Lower leg skin (tissue), 4 donors: Measurements from ENCODE around the gene DPP6. TPM values are rescaled to one million over a fixed set of nuclear protein-coding genes. Genes with fewer than 3 reads are reported as not detected.

Experiments used
- DNase-seq, 2 donors: peaks; one replicate each; pipeline ENCODE4 v3.0.0-alpha.2; 2019; ENCODE audit warnings: low spot score in 2 of 2
- H3K4me3 ChIP-seq: fragments of 200-600 bp; sonication (generic); 2 replicates; pipeline ENCODE4 v1.5.1; 2017; ENCODE audit warnings: mild to moderate bottlenecking, low read depth; ENCODE audit not compliant: poor library complexity, severe bottlenecking
- CTCF ChIP-seq, 3 donors: fragments of 450-650 bp; IDR thresholded peaks; one replicate each; pipeline ENCODE4 v1.5.1; 2016; ENCODE audit warnings: antibody characterized with exemption in 3 of 3, mild to moderate bottlenecking in 3 of 3, moderate library complexity in 2 of 3
- POLR2A ChIP-seq, 2 donors: fragments of 450-650 bp; IDR thresholded peaks; one replicate each; pipeline ENCODE4 v1.6.1; 2016 to 2017; ENCODE audit warnings: antibody characterized with exemption in 2 of 2, mild to moderate bottlenecking in 1 of 2, moderate library complexity in 1 of 2
- WGBS, 2 donors: methylation state at CpG; one replicate each; pipeline ENCODE4 v1.1.5; 2018; 5-methylcytosine and 5-hydroxymethylcytosine counted together
- intact Hi-C: fragments of 100-400 bp; cut with DNase I; formaldehyde crosslinking; loops from one replicate; pipeline ENCODE4 v1.15.0; 2023; ENCODE audit warnings: low total_unique reads
- total RNA-seq, 4 donors: library from RNA; depleted of rRNA; stranded (reverse); fragments of >200 nt; gene quantifications; one replicate each; pipeline ENCODE4 v1.1.0, GENCODE V29; 2016

DPP6 gene
- total RNA-seq, 4 donors from 2014 or later: 1.0 to 4.5 (median 2.9) TPM

- WGBS, 2 donors: 75 to 84% methylated on average over 5 of the region's 5 CpGs
- no peak overlapping the region for H3K4me3 ChIP-seq
- DNase-seq: no peak
- intact Hi-C loops: no loop called here
- TF ChIP-seq CTCF (IDR thresholded peaks at IDR 0.05): no peak
- no peak for TF ChIP-seq POLR2A (IDR thresholded peaks at IDR 0.05)
These were observed 292.9 kb downstream of the DPP6 start for GRCh38 chr7:154345093-154345492.

- no peak overlapping the region for H3K4me3 ChIP-seq
- no peak for DNase-seq
- TF ChIP-seq CTCF (IDR thresholded peaks at IDR 0.05) (no peak), POLR2A (IDR thresholded peaks at IDR 0.05) (no peak)
- intact Hi-C loops: no loop called here
- WGBS, 2 donors: 35 to 38% methylated on average over 3 of the region's 3 CpGs
These were observed 295.6 kb downstream of the DPP6 start for GRCh38 chr7:154347700-154348266.

GRCh38 chr7:154350892-154351291, 298.7 kb downstream of the DPP6 start:
- DNase-seq: no peak
- no peak overlapping the region for H3K4me3 ChIP-seq
- TF ChIP-seq CTCF (IDR thresholded peaks at IDR 0.05) (no peak), POLR2A (IDR thresholded peaks at IDR 0.05) (no peak)
- 90 to 92% methylated on average over 6 of the region's 6 CpGs for WGBS, 2 donors
- intact Hi-C loops: no loop called here

DNA sequence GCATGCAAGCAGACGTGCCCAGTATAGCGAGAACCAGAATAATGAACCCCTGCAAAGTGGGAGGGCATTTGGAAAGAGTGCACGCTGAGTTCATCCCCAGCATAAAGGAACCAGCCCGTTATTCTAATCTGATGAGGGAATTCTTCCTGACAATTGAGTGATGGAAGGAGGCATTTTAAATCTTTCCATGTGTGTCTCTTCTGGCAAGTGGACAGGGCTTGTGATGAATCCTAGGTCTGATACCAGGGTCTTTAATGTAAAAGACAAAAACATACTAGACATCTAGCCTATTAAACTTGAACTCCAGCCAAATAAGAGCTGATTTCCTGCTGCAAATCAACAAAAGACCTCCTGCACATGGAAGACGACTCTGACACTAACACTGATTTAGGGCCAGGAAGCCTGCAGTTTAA, 301.2 kb downstream of the DPP6 start:
- TF ChIP-seq POLR2A (IDR thresholded peaks at IDR 0.05) (no peak), CTCF (IDR thresholded peaks at IDR 0.05) (no peak)
- 22 to 33% methylated on average over 5 of the region's 5 CpGs for WGBS, 2 donors
- intact Hi-C loops: no loop called here
- DNase-seq: no peak
- H3K4me3 ChIP-seq: no peak overlapping the region

DNA sequence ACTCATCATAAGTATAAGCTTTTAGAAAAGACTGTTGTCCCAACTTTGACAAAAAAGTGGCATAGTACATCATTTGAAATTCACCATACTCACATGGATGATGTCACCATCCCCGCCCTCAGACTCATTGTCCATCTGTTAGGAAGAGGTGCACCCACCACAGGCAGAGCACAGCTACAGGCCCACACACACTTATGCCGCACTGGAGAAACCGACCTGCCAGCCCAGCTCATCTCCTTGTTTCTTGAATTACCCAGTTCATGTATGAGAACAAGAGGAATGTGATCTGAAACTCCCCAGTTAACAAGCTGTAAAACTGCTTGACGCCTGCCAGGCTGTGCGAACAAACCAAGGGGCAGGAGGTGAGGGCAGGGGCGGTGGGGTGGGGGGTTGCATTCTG, 312.0 kb downstream of the DPP6 start:
- no peak for DNase-seq
- intact Hi-C loops: no loop called here

More for the DNA sequence above, 312.0 kb downstream of the DPP6 start:
- no peak overlapping the region for H3K4me3 ChIP-seq
- WGBS, 2 donors: 69 to 77% methylated on average over 6 of the region's 6 CpGs
- TF ChIP-seq CTCF (IDR thresholded peaks at IDR 0.05) (no peak), POLR2A (IDR thresholded peaks at IDR 0.05) (no peak)
